HG02973 (cell line): ENCODE measurements around the gene CEP89.
"Not testable (repeated sequence)": the region's sequence is repeated elsewhere in the genome, so short reads cannot be mapped to it uniquely, and the experiment has no call there.

Experiments used
- ATAC-seq: cut with Tn5 transposase; IDR thresholded peaks from one replicate; pipeline ENCODE4 v1.9.1; 2021; ENCODE audit warnings: moderate library complexity; ENCODE audit not compliant: unreplicated experiment

CEP89 gene

DNA sequence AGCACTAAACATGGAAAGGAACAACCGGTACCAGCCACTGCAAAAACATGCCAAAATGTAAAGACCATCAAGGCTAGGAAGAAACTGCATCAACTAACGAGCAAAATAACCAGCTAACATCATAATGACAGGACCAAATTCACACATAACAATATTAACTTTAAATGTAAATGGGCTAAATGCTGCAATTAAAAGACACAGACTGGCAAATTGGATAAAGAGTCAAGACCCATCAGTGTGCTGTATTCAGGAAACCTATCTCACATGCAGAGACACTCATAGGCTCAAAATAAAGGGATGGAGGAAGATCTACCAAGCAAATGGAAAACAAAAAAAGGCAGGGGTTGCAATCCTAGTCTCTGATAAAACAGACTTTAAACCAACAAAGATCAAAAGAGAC is 123.7 kb downstream of the CEP89 start:
- not testable (repeated sequence) for ATAC-seq

DNA sequence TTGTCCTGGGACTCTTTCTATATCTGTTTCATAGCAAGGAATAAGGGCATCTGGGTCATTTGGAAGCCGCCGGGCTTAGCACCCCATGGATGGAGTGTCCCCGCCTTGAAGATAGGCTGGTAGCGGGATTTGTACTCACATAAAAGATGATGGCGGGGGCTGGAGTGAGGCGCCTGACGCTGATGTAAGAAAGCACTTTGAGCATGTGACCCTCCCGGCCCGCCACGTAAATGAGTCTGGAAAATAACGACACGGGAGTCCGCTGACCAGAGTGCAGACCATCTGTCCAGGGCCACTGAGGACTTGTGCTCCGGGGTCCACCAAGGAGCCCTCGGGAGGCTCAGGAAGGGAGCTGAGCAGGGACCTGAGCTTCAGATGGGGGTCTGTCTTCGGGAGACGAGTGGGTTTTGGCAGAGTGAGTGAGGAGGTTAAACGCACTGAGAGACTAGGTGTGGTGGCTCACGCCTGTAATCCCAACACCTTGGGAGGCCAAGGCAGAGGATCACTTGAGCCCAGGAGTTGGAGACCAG is 128.0 kb downstream of the CEP89 start:
- ATAC-seq: no peak

GRCh38 chr19:32842061-32842460 is 129.7 kb downstream of the CEP89 start:
- ATAC-seq: no peak

- ATAC-seq: no peak
These were observed 134.2 kb downstream of the CEP89 start for GRCh38 chr19:32837531-32837930.

- not testable (repeated sequence) for ATAC-seq
These were observed 138.4 kb downstream of the CEP89 start for GRCh38 chr19:32833388-32833787.

DNA sequence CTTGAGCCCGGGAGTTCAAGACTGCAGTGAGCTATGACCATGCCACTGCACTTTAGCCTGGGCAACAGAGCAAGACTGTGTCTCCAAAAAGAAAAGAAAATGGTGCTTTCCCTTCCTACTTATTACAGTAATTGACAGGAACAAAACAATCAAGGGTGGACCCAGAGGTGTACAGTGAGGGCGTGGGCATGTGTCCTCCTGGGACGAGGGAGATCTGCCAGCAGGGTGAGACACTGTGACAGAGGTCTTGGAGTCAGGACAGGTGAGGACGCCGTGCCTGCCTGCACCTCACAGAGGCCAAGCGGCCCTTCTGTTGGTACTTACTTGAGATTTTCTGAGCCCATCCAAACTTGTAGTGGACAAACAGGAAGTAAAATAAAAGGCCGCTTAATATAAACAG is 138.9 kb downstream of the CEP89 start:
- ATAC-seq: not testable (repeated sequence)

DNA sequence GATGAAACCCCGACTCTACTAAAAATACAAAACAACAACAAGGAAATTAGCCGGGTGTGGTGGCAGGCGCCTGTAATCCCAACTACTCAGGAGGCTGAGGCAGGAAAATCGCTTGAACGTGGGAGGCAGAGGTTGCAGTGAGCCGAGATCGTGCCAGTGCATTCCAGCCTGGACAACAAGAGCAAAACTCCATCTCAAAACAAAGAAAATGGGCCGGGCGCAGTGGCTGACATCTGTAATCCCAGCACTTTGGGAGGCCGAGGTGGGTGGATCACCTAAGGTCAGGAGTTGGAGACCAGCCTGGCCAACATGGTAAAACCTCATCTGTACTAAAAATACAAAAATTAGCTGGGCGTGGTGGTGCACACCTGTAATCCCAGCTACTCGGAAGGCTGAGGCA is 139.7 kb downstream of the CEP89 start:
- ATAC-seq: not testable (repeated sequence)

- no peak for ATAC-seq
These were observed 140.1 kb downstream of the CEP89 start for GRCh38 chr19:32831611-32832010.

- no peak for ATAC-seq
These were observed 141.3 kb downstream of the CEP89 start for GRCh38 chr19:32830231-32831014.

- ATAC-seq: no peak
These were observed 142.3 kb downstream of the CEP89 start for GRCh38 chr19:32829345-32829896.

- ATAC-seq: no peak
These were observed 143.0 kb downstream of the CEP89 start for GRCh38 chr19:32828643-32829344.

DNA sequence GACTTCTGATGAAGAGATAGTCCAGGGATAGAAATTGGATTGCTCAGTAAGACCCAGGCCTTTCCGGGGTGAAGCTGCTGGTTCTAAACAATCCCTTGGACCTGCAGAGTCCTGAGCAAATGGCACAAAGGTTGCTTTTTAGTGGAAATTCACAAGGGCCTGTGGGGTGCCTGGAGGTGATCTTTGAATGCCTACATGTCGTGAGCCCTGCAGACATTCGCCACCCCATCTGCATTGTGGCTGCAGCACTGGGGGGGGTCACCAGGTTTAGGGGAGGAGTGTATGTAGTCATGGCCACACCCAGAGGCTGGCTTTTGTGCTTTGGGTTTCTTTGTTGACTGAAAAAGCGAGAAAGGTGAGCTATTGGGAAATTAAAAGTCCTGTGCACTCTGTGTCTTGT is 143.6 kb downstream of the CEP89 start:
- ATAC-seq: no peak
